ENCODE measurements around the gene SPHK1.
A peak's percentile ranks its signal among the peaks of the same experiment; 100 is the strongest.

SPHK1 gene

GRCh38 chr17:76384987-76385891 is 830 bp downstream of the SPHK1 start:
- DNase-seq (ENCODE audit: low read depth in 2 of 2): peak in 1 of 2 donors; percentile 28

DNA sequence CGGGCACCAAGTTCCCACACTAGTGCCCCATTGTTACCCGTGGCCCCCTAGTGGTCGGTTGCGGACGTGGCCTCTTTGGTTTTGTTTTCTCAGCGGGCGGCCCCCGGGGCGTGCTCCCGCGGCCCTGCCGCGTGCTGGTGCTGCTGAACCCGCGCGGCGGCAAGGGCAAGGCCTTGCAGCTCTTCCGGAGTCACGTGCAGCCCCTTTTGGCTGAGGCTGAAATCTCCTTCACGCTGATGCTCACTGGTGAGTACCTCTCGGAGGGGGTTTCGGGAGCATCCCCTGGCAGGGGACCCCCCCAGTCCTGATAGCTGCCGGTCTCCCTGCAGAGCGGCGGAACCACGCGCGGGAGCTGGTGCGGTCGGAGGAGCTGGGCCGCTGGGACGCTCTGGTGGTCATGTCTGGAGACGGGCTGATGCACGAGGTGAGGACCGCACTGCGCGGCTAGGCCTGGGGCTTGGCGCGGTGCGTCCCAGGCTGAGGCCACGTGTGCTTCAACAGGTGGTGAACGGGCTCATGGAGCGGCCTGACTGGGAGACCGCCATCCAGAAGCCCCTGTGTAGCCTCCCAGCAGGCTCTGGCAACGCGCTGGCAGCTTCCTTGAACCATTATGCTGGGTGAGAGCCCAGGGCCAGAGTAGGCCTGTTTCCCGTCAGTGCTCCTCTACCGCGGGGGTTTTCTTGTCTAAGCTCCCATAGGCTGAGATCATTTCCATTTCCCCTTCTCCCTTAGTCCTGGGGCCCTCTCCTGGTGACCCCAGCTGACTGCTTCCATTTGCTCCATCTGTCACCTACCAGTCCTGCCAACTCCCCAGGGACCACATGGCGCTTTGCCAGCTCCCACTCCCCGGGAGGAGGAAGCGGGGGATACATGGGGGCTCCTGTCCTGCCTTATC is 1.7 kb downstream of the SPHK1 start:
- DNase-seq (ENCODE audit: low read depth in 2 of 2): peak; percentile 74 to 75

- no peak for DNase-seq (ENCODE audit: low read depth in 2 of 2)
Measured at GRCh38 chr17:76386966-76387765, 2.8 kb downstream of the SPHK1 start.

- no peak for DNase-seq (ENCODE audit: low read depth in 2 of 2)
Measured at GRCh38 chr17:76388966-76389888, 4.8 kb downstream of the SPHK1 start.

DNA sequence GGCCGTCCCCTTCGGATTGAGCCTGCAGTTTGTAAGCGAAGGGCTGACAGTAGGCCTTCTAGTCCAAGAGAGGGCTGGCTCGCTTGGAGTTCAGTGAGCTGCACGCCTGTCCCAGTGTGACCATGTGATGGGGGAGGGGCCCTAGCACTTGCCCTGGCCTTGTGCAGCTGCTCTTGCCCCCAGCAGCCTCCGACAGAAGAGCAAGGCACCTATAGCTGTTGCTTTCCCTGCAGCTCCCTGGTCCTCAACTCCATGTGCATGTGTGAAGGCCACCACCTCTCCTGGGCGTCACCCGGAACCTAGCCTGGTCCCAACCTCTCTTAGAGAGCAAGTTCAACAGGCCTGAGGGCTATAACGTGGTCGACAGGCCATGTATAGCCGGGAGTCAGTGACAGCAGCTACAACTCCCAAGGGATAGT is 5.6 kb downstream of the SPHK1 start:
- no peak for DNase-seq (ENCODE audit: low read depth in 2 of 2)

GRCh38 chr17:76391200-76391715 is 6.8 kb downstream of the SPHK1 start:
- no peak for DNase-seq (ENCODE audit: low read depth in 2 of 2)

GRCh38 chr17:76394166-76394565 is 9.8 kb downstream of the SPHK1 start:
- DNase-seq (ENCODE audit: low read depth in 2 of 2): no peak

DNA sequence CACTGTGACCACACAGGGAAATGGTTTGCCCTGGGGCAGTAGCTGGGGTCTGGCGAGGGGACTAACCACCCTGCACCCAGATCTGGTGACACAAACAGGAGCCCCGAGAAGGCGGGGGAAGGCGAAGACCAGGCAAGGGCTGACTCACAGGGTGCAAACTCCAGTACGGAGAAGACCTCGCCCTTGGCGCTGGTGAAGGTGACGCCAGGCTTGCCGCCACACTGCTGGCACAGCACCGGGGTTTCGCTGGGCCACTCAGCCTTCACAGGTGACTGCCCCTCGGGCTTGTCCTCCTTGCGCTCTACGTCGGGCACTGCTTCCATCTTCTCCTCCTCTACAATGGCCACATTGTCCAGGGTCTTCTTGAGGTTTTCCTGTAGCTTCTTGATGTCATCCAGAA is 11.6 kb downstream of the SPHK1 start:
- DNase-seq (ENCODE audit: low read depth in 2 of 2): no peak

DNA sequence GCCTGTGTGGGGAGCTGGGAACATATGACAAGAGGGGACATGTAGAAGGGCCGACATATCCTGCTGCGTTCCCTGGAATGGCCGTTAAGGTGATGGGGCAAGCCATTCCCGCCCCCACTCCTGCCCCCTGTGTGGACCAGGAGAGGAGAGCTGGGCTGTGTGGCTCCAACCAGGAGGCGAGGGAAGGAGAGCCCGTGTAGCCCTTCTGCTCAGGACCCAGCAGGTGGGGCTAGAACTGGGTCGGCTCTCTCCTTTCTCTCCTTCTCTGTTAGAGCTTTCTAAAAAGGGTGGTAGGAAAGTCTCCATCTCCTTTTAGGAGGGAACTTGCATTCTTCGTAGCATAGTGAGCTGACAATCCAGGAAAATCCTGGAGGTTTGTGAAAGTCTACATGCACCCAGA is 12.8 kb downstream of the SPHK1 start:
- DNase-seq (ENCODE audit: low read depth in 2 of 2): no peak

DNA sequence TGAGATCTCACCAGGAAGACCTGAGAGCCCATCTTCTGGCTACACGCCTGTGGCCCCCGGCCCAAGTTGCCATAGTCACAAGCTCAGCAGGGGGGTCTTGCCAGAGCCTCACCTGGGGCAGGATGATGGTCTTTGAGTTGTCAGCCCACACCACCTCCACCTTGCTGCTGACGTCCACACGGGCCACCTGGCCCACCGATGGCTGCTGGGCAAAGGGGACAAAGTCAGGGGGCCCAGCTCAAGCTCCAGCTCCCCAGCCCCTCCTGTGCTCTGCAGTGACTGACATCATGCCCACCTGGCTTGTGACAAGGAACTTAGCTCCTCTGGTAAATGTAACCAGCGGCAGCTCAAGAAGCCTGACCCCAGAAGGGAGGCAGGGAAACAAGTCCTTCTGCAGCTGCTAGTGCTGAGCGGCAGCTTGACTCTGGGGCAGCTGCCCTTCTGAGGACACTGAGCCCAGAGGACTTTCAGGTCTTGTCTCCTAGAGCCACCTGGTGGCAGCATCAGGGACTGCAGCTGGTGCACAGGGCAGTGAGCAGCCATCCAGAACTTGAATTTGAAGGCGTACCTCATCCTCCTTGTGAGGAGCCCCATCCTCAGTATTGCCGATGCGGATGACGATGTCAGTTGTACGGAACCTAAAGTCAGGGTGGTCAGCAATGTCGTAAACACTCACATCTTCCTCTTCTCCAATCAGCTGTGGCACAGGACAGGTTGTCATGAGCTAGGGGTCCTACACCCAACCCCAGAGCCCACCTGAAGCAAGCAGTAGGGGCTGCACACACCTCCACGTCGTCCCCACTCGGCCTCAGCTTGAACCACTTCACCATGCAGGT is 13.5 kb downstream of the SPHK1 start:
- DNase-seq (ENCODE audit: low read depth in 2 of 2): peak; percentile 64 to 72

DNA sequence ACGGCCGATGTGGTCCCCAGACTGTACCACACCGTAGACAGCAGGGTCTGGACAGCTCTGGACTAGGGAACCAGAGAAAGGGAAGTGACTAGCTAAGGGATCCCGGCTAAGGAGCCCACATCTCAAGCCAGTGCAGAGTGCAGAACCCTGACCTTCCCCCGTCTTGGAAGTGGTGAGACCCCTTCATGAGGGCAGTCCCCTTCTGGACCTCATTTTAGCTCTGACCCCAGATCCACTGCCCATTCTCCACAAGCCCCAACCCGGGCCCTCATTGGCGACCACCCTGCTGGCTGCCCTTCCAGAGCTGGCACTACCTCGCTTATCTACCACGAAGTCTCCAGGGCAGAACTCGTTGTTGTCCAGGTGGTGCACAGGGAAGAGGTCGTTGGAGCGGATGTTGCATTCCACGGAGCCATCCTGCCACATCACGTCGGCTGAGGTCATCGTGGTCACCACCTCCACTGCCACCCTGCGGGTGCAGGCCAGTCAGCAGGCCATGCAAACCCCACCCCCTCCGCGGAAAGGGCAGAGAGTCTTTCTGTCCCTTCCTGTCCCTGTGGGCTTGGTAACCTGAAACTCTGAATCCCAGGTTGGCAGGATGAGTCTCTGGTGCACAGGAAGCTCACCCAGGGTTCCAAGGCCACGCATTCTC is 14.2 kb downstream of the SPHK1 start:
- DNase-seq (ENCODE audit: low read depth in 2 of 2): no peak

GRCh38 chr17:76399175-76400172 is 15.1 kb downstream of the SPHK1 start:
- DNase-seq (ENCODE audit: low read depth in 2 of 2): no peak

- no peak for DNase-seq (ENCODE audit: low read depth in 2 of 2)
Measured at GRCh38 chr17:76402711-76403110, 18.3 kb downstream of the SPHK1 start.

DNA sequence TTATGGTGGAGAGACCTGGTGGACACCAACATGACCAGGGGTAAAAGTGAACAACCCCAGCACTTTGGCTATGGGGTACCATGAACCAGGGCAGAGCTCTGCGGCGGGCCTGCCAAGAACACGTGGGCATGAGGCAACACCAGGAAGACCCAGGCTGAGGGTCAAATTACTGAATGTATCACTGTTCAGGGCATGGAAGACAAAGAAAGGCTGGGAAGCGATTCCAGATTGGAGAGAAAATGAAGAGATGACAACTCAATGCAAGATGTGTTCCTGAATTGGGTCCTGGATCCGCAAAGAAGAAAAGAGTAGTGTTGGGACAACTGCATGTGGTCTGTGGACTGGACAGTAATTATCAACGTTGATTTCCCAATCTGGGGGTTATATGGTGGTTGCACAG is 19.8 kb downstream of the SPHK1 start:
- DNase-seq (ENCODE audit: low read depth in 2 of 2): no peak

DNA sequence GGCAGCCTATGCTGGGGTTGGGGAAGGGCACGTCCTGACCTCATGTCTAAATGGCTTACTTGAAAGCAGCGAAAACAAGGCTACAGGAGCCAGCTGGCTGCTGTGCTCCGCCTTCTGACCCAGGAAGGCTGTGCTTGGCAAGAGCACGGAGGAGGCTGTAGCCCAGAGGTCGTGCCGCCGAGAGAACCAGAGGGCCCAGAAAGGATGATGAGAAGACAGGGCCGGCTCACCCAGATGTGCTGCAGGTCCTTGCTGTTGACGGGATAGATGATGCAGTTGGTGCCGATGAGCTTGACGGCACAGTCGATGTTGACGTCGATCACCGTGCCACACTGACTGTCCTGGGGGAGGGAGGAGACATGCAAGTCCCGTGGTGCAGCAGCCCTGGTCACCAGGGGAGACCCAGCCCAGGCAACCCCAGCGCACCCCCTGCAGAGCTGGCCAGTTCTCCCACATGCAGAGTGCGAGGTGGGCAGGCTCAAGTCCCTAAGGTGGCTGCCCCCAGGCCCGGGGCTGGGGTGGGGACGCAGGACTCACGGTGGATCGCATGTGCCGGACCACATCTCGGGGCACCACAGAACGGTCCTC is 20.7 kb downstream of the SPHK1 start:
- no peak for DNase-seq (ENCODE audit: low read depth in 2 of 2)

- no peak for DNase-seq (ENCODE audit: low read depth in 2 of 2)
Measured at GRCh38 chr17:76405607-76405966, 21.2 kb downstream of the SPHK1 start.

DNA sequence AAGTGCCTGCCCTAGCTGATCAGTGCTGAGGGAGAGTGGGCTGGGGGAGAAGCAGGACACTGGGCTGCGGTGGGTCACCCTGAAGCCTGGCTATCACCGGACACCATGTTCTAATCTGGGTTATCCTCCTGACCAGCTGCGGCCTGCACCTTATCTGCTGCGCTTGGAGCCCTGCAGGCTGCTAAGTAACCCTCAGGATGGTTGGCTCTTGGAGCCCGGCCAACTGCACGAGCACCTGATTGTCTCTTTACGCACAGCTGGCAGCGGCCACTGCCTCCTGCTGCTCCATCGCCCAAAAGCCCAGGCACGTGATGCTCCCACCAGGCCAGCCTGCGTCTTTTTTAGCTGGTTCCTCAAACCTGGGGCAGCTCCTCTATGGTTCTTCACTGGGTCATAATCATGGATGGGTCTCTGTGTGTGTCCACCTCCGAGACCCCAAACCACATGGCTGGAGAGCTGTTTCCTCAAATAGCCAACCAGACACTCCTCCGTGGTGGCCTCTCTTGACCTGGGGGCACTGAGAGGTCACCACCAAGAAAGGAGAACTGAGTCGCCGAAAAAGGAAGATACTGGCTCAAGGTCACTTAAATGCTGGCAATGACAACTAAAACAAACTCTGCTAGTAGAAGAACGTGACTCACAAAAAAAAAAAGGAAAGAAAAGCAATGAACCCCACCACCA is 21.7 kb downstream of the SPHK1 start:
- no peak for DNase-seq (ENCODE audit: low read depth in 2 of 2)

Data from stimulated activated CD8-positive, alpha-beta memory T cell treated with anti-CD3 and anti-CD28 coated beads, Interleukin-15, amount 100 ng/mL, for 48 hours (primary cell).